ENCODE results near the gene SH3D21.
A peak's percentile ranks its signal among the peaks of the same experiment; 100 is the strongest.

DNA sequence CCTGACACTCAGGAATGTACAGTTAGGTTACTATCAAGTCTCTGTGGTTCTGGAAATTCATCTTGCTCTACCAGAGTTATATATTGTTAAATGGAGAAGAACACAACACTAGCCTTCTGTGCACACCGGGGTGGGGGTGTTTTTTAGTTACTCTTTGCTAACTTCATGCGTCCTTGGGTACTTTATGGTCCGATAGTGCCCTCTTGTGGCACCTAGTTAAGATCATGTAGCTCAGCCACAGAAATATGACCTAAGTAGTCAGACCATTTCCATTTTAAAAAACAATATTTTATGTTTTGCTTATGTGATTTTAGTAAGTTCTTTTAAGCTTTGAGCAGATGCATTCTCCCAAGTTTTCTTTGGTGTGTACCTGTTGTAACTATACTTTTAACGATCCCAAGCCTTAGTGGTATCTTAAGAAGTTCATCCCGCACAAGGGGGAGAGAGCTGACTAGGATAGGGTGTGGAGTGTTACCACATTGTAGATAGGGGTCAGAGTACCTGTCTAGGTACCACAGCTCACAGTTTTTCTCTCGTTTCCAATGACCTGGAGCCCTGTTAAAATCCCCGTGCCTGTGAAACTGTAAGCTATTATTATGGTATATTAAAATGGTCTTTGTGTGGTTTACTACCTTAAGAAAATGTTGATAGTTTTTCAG is 20.6 kb upstream of the SH3D21 start:
- TF ChIP-seq, protein P1, sequence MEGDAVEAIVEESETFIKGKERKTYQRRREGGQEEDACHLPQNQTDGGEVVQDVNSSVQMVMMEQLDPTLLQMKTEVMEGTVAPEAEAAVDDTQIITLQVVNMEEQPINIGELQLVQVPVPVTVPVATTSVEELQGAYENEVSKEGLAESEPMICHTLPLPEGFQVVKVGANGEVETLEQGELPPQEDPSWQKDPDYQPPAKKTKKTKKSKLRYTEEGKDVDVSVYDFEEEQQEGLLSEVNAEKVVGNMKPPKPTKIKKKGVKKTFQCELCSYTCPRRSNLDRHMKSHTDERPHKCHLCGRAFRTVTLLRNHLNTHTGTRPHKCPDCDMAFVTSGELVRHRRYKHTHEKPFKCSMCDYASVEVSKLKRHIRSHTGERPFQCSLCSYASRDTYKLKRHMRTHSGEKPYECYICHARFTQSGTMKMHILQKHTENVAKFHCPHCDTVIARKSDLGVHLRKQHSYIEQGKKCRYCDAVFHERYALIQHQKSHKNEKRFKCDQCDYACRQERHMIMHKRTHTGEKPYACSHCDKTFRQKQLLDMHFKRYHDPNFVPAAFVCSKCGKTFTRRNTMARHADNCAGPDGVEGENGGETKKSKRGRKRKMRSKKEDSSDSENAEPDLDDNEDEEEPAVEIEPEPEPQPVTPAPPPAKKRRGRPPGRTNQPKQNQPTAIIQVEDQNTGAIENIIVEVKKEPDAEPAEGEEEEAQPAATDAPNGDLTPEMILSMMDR (IDR thresholded peaks at IDR 0.05; ENCODE audit: low read depth, low read length), result peak; percentile 55
- no peak for TF ChIP-seq POLR2A (IDR thresholded peaks at IDR 0.05; ENCODE audit: extremely low read depth, insufficient read length)
- TF ChIP-seq, protein P2, sequence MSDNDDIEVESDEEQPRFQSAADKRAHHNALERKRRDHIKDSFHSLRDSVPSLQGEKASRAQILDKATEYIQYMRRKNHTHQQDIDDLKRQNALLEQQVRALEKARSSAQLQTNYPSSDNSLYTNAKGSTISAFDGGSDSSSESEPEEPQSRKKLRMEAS (IDR thresholded peaks at IDR 0.05; ENCODE audit: low read depth, low read length), result no peak
- no peak for TF ChIP-seq MYC (IDR thresholded peaks at IDR 0.05; ENCODE audit: low read depth, low read length)

All from NB4 (cell line).